ENCODE results near the gene PTHLH.

GRCh38 chr12:27982385-27982784 is 9.9 kb upstream of the PTHLH start:
- TF ChIP-seq CTCF (IDR thresholded peaks at IDR 0.05; ENCODE audit: low read depth, low read length) (no peak), POLR2A (IDR thresholded peaks at IDR 0.05; ENCODE audit: extremely low read depth, insufficient read length) (no peak)

All from NB4 (cell line).